Heart right ventricle (tissue), 16 donors: ENCODE results near the gene SLC4A9. TPM values are rescaled to one million over a fixed set of nuclear protein-coding genes. Genes with fewer than 3 reads are reported as not detected.

ENCODE experiments used
- ATAC-seq, 8 donors: fragments of 200-7000 bp; cut with Tn5 transposase; one replicate each; pipeline ENCODE4 v1.9.1; 2020; ENCODE audit warnings: mild to moderate bottlenecking in 8 of 8, moderate library complexity in 8 of 8, moderate number of reproducible peaks in 1 of 8
- DNase-seq, 2 donors: peaks; one replicate each; pipeline ENCODE4 v3.0.0-alpha.2; 2020
- H3K27ac ChIP-seq, 10 donors: fragments of 200-600 bp; sonication (generic) in 2 of 10; one replicate each; pipeline versions ENCODE4 v1.5.0 to v1.8.0; 2020 to 2022; ENCODE audit warnings: mild to moderate bottlenecking in 3 of 10
- H3K27me3 ChIP-seq, 7 donors: fragments of 200-600 bp; one replicate each; pipeline ENCODE4 v1.8.0; 2021 to 2022; ENCODE audit warnings: mild to moderate bottlenecking in 2 of 7
- H3K36me3 ChIP-seq, 9 donors: fragments of 200-600 bp; sonication (generic) in 1 of 9; one replicate each; pipeline versions ENCODE4 v1.5.0 to v1.8.0; 2020 to 2022; ENCODE audit warnings: mild to moderate bottlenecking in 2 of 9
- H3K4me1 ChIP-seq, 9 donors: fragments of 200-600 bp; sonication (generic) in 1 of 9; one replicate each; pipeline versions ENCODE4 v1.5.0 to v1.8.0; 2020 to 2022; ENCODE audit warnings: mild to moderate bottlenecking in 4 of 9
- H3K4me3 ChIP-seq, 10 donors: fragments of 200-600 bp; sonication (generic) in 2 of 10; one replicate each; pipeline versions ENCODE4 v1.5.0 to v1.8.0; 2020 to 2022; ENCODE audit warnings: mild to moderate bottlenecking in 7 of 10, moderate library complexity in 2 of 10
- H3K9me3 ChIP-seq, 11 donors: fragments of 200-600 bp in 10 of 11; sonication (generic) in 2 of 11; one replicate each; pipeline versions ENCODE4 v1.5.0 to v1.8.0; 2013 to 2022; ENCODE audit warnings: mild to moderate bottlenecking in 2 of 11, control low read depth in 1 of 11, moderate library complexity in 1 of 11
- WGBS, 2 donors: extraction: QIAGEN DNeasy Blood & Tissue Kit; methylation state at CpG; one replicate each; pipeline ENCODE4 v1.1.7; 2013; ENCODE audit warnings: inconsistent platforms in 1 of 2; 5-methylcytosine and 5-hydroxymethylcytosine counted together
- intact Hi-C, 10 donors: fragments of 100-400 bp; cut with DNase I; formaldehyde crosslinking; loops; one replicate each; pipeline versions ENCODE4 v1.11.1 to v1.14.2; 2022
- polyA plus RNA-seq, 2 donors: library from polyadenylated mRNA; stranded (reverse); fragments of 200-250 nt; gene quantifications; one replicate each; pipeline ENCODE4 v1.2.3, GENCODE V29; 2013
- total RNA-seq, 10 donors: library from RNA; stranded (reverse); fragmentation: NEBNext Ultra II Directional in 3 of 10; extraction: Animal tissue kit (Norgen Biotek cat#: 25700) in 3 of 10; gene quantifications; one replicate each; pipeline versions ENCODE4 v1.2.1 to v1.2.4, GENCODE V29; 2021 to 2023
- TF ChIP-seq, protein P1 (sequence below), 9 donors: fragments of 200-600 bp; sonication (generic) in 2 of 9; IDR thresholded peaks; one replicate each; pipeline versions ENCODE4 v1.5.0 to v1.8.0; 2021 to 2022; ENCODE audit warnings: antibody characterized with exemption in 9 of 9, mild to moderate bottlenecking in 5 of 9, moderate library complexity in 1 of 9
- donor health status: Arrhythmogenic right ventricular cardiomyopathy.
- donor health status: ischemic (EF 13 %, LVEDD 7.1; RV severe dilation, severe dysfunction).
- donor health status: healthy with polysubstance abuse.
- donor health status: DM: no; HTN: yes; CAD: no.
- donor health status: DM: no; HTN: no; CAD: no.
- donor health status: ischemic (EF 25% LVEDD 6.9; RV normal size, moderate dysfunction).
- donor health status: ischemic (EF 25% LVEDD 5.7; RV mildly dilated, moderate dysfunction).
- donor health status: healthy.
- donor health status: DM: yes; HTN: yes; CAD: no.
- donor health status: Ischemic cardiomyopathy.
- donor health status: ischemic (EF 35%, LVEDD 5.7; RV mildly dilated, moderate dysfunction).
- donor health status: nonischemic (EF 11% LVEDD 7.7; RV severe dilation, severe dysfunction).
- donor health status: DM: yes; HTN: yes; CAD: no.
- donor health status: PGD.
- donor health status: ischemic (EF 29% LVEDD 5.4; RV normal size, mild dysfunction).
- donor health status: nonischemic (EF 23%, LVEDD 6.1; RV moderate dilation, normal function).

SLC4A9 gene
- total and polyA plus RNA-seq, 12 donors: 0.01 to 0.34 (median 0.20) TPM; not detected in 8

DNA sequence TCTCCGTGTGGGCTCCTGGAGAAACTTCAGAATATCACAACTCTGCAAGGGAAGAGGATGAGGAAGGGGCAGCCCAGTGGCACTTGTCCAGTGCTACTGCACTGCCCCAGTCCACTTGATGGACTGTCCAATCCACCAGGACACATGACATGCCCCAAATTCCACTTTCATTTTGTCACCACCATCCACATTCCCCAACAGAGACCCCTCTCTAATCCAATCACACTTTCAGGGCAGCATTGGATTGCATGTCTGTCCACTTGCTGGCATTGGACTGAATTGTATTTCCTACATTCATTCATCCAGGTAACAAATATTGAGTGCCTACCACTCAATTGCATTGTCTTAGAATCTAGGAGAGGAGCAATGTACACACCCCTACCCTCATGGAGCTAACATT lies 28.4 kb upstream of the SLC4A9 start:
- 65 to 81% methylated on average over 1 of the region's 1 CpG for WGBS, 2 donors
- ATAC-seq (no peak), DNase-seq (no peak)
- TF ChIP-seq, protein P1, sequence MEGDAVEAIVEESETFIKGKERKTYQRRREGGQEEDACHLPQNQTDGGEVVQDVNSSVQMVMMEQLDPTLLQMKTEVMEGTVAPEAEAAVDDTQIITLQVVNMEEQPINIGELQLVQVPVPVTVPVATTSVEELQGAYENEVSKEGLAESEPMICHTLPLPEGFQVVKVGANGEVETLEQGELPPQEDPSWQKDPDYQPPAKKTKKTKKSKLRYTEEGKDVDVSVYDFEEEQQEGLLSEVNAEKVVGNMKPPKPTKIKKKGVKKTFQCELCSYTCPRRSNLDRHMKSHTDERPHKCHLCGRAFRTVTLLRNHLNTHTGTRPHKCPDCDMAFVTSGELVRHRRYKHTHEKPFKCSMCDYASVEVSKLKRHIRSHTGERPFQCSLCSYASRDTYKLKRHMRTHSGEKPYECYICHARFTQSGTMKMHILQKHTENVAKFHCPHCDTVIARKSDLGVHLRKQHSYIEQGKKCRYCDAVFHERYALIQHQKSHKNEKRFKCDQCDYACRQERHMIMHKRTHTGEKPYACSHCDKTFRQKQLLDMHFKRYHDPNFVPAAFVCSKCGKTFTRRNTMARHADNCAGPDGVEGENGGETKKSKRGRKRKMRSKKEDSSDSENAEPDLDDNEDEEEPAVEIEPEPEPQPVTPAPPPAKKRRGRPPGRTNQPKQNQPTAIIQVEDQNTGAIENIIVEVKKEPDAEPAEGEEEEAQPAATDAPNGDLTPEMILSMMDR (IDR thresholded peaks at IDR 0.05): no peak
- peaks cover 0 to 50% (median 35%) of the 10 kb centered on the region in 9 donors for H3K36me3 ChIP-seq
- peak overlapping the region in 1 of 10 donors; percentile 13 for H3K27ac ChIP-seq
- no peaks in the 10 kb centered on the region for H3K27me3 ChIP-seq
- no peak overlapping the region for H3K4me3 ChIP-seq
- intact Hi-C loops: no loop called here
- H3K4me1 ChIP-seq: peaks cover 3 to 74% (median 36%) of the 10 kb centered on the region in 9 donors
- H3K9me3 ChIP-seq: no peaks in the 10 kb centered on the region

DNA sequence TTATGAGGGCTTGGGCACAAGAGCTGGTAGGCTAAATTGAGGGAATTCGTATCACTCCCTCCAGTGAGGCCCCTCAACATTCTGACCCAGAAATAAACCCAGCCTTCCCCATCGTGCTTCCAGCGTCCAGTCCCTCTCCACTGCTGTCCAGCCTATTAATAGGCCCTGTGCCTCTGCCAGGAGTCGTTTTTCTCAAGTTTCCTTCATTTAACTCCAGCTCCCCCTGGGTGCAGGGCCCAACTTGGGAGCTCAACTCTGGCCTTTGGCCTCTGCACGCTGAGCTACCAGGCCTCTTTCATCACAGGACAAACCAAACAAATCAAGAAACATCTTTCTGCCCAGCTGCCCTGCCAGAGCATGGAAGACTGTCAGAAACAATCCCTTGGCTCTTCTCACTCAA lies 23.6 kb upstream of the SLC4A9 start:
- intact Hi-C loops: no loop called here
- peak; percentile 38 to 61 for DNase-seq
- ATAC-seq: peak; percentile 37 to 69 (median 58)
- no peak overlapping the region for H3K4me3 ChIP-seq
- TF ChIP-seq, protein P1 (IDR thresholded peaks at IDR 0.05): peak in 2 of 9 donors; percentile 15 to 23
- peaks cover 3 to 82% (median 58%) of the 10 kb centered on the region in 9 donors for H3K4me1 ChIP-seq
- 21 to 25% methylated on average over 5 of the region's 5 CpGs for WGBS, 2 donors
- H3K27me3 ChIP-seq: no peaks in the 10 kb centered on the region
- H3K9me3 ChIP-seq: no peaks in the 10 kb centered on the region
- peak overlapping the region in 9 of 10 donors; percentile 52 to 96 (median 73) for H3K27ac ChIP-seq
- H3K36me3 ChIP-seq: peaks cover 0 to 95% (median 47%) of the 10 kb centered on the region in 9 donors

DNA sequence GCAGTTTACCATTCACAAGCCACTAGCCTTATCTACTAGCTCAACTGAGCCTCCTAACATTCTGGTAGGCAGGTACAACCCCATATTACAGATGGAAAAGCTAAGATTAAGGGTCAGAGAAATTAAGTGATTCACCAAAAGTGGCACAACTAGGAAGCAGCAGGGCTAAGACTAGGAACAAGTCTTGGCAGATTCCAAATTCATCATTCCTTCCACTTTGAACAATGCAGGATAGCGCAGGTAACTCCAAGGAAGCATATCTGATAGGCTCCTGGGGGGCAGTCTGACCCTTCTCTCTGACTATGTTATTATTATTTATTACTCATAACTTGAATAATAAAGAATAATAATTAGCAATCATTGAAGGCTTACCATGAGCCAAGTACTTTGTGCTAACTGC lies 22.1 kb upstream of the SLC4A9 start:
- peak overlapping the region in 7 of 10 donors; percentile 36 to 96 (median 73) for H3K27ac ChIP-seq
- no peak overlapping the region for H3K4me3 ChIP-seq
- H3K9me3 ChIP-seq: no peaks in the 10 kb centered on the region
- H3K36me3 ChIP-seq: peaks cover 0 to 95% (median 41%) of the 10 kb centered on the region in 9 donors
- H3K4me1 ChIP-seq: peaks cover 8 to 97% (median 73%) of the 10 kb centered on the region in 9 donors
- no peak for DNase-seq
- no peaks in the 10 kb centered on the region for H3K27me3 ChIP-seq
- no peak for ATAC-seq
- 97 to 100% methylated on average over 1 of the region's 1 CpG for WGBS, 2 donors
- intact Hi-C loops: no loop called here
- TF ChIP-seq, protein P1 (IDR thresholded peaks at IDR 0.05): no peak

DNA sequence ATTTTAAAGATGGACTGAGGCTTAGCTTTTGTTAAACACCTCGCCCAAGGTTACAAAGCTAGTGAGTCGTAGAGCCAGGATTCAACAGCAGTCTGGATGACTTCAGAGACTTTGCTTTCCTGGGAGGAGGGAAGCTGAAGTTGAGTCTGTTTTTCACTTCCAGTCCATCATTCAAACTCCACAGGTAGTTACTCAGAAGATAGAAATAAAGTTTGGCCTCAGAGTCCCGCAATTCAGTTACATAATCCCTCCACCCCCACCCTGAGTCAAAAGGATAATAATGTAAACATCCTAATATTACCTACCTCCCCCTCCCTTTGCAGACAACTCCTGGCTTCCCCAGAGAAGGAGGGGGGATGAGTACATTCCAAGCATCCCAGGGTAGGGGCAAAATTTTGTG lies 21.7 kb upstream of the SLC4A9 start:
- intact Hi-C loops: no loop called here
- ATAC-seq (no peak), DNase-seq (no peak)
- Histone ChIP-seq H3K27me3 (no peaks in the 10 kb centered on the region), H3K9me3 (no peaks in the 10 kb centered on the region), H3K4me3 (no peak overlapping the region), H3K27ac (peak overlapping the region in 5 of 10 donors; percentile 71 to 96 (median 95)), H3K4me1 (peaks cover 9 to 97% (median 78%) of the 10 kb centered on the region in 9 donors), H3K36me3 (peaks cover 0 to 91% (median 36%) of the 10 kb centered on the region in 9 donors)
- TF ChIP-seq, protein P1 (IDR thresholded peaks at IDR 0.05): no peak
- 63 to 73% methylated on average over 3 of the region's 3 CpGs for WGBS, 2 donors
